ENCODE measurements around the gene ACTR3. TPM values are rescaled to one million over a fixed set of nuclear protein-coding genes. Genes with fewer than 3 reads are reported as not detected.

ACTR3 gene
- total and polyA plus RNA-seq, 7 donors, result 34.3 to 113 (median 88.1) TPM

DNA sequence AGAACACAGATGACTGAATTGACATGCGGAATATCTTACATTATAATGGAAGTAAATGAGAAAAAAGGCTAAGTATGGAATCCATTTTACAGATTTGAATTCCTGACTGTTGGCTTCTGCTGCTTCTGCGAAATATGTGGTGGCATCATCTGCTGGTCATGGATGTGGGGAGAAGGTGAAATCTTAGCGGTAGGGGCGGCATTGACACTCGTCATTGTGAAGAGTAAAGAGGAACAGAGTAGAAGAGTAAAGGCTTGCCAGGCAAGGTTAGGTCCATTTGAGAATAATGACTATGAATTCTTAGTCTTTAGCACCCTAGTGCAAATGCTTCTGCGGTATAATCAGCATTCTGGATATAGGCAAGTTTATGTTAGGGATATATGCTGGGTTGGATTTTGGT, 32.4 kb downstream of the ACTR3 start:
- Histone ChIP-seq H3K27me3 (ENCODE audit: insufficient read depth in 3 of 3, low read length in 2 of 3) (no peaks in the 10 kb centered on the region), H3K36me3 (ENCODE audit: insufficient read depth in 1 of 2, low read depth in 1 of 2) (peaks cover 0 to 63% of the 10 kb centered on the region in 2 donors)

DNA sequence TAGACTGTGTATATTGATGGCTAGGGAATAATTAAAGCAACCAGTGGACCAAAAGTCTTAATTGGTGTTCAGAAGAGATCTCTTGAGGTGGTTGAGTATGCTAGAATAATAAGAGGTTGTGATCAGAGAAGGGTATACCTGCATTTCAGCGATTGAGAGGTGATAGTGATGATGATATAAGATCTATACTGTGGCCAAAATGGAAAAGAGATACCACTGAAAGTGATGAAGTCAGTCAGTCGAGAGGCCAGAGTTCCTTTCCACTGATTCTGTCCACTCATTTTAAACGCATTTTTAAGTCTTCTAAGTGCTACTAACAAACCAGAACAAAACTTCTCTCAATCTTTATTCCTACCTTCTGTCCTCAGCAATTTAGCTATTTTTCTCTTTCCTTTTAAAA, 32.9 kb downstream of the ACTR3 start:
- intact Hi-C loops (cut with DNase I), result no loop called here

More for the DNA sequence above, 32.4 kb downstream of the ACTR3 start:
- intact Hi-C loops (cut with DNase I), result no loop called here
- no peak for ATAC-seq
- DNase-seq, result no peak
- Histone ChIP-seq H3K4me1 (no peaks in the 10 kb centered on the region), H3K27ac (no peak overlapping the region), H3K9me3 (no peaks in the 10 kb centered on the region), H3K4me3 (no peak overlapping the region)
- WGBS, 3 donors, result 95 to 97% (median 97%) methylated on average over 6 of the region's 6 CpGs
- TF ChIP-seq, protein P1, sequence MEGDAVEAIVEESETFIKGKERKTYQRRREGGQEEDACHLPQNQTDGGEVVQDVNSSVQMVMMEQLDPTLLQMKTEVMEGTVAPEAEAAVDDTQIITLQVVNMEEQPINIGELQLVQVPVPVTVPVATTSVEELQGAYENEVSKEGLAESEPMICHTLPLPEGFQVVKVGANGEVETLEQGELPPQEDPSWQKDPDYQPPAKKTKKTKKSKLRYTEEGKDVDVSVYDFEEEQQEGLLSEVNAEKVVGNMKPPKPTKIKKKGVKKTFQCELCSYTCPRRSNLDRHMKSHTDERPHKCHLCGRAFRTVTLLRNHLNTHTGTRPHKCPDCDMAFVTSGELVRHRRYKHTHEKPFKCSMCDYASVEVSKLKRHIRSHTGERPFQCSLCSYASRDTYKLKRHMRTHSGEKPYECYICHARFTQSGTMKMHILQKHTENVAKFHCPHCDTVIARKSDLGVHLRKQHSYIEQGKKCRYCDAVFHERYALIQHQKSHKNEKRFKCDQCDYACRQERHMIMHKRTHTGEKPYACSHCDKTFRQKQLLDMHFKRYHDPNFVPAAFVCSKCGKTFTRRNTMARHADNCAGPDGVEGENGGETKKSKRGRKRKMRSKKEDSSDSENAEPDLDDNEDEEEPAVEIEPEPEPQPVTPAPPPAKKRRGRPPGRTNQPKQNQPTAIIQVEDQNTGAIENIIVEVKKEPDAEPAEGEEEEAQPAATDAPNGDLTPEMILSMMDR (IDR thresholded peaks at IDR 0.05), result no peak

DNA sequence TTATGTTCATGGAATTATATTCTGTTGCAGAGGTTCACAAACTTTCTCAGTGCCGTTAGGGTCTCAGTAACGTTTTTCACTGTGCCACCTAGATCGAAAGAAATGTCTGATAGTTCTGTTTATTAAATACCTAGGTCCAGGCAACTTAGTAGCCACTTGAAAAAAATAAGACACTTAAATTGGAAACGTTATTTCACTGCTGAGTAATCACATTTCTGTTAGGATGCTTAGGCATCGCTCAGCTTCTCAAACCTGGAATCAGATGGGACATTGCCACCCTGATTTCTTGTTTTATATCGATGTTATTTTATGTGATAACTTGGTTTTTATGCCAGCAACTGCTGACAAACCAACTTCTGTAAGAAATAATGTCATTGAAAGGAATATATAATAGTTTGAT, 36.0 kb downstream of the ACTR3 start:
- no peaks in the 10 kb centered on the region for H3K27me3 ChIP-seq (ENCODE audit: insufficient read depth in 3 of 3, low read length in 2 of 3)
- intact Hi-C loops (cut with DNase I), result no loop called here
- no peak for DNase-seq
- no peak overlapping the region for H3K27ac ChIP-seq
- peaks cover 0 to 66% of the 10 kb centered on the region in 2 donors for H3K36me3 ChIP-seq (ENCODE audit: insufficient read depth in 1 of 2, low read depth in 1 of 2)
- WGBS, 3 donors, result 69 to 77% (median 72%) methylated on average over 6 of the region's 6 CpGs
- H3K4me1 ChIP-seq, result no peaks in the 10 kb centered on the region
- TF ChIP-seq, protein P1 (IDR thresholded peaks at IDR 0.05), result no peak
- no peak for ATAC-seq
- H3K9me3 ChIP-seq, result no peaks in the 10 kb centered on the region
- no peak overlapping the region for H3K4me3 ChIP-seq

More for the DNA sequence above, 32.9 kb downstream of the ACTR3 start:
- H3K27ac ChIP-seq, result no peak overlapping the region
- peaks cover 0 to 63% of the 10 kb centered on the region in 2 donors for H3K36me3 ChIP-seq (ENCODE audit: insufficient read depth in 1 of 2, low read depth in 1 of 2)
- 53 to 88% (median 83%) methylated on average over 3 of the region's 3 CpGs for WGBS, 3 donors
- H3K4me1 ChIP-seq, result no peaks in the 10 kb centered on the region
- no peak overlapping the region for H3K4me3 ChIP-seq
- H3K27me3 ChIP-seq (ENCODE audit: insufficient read depth in 3 of 3, low read length in 2 of 3), result no peaks in the 10 kb centered on the region
- ATAC-seq, result no peak
- H3K9me3 ChIP-seq, result no peaks in the 10 kb centered on the region
- DNase-seq, result no peak
- TF ChIP-seq, protein P1 (IDR thresholded peaks at IDR 0.05), result no peak

DNA sequence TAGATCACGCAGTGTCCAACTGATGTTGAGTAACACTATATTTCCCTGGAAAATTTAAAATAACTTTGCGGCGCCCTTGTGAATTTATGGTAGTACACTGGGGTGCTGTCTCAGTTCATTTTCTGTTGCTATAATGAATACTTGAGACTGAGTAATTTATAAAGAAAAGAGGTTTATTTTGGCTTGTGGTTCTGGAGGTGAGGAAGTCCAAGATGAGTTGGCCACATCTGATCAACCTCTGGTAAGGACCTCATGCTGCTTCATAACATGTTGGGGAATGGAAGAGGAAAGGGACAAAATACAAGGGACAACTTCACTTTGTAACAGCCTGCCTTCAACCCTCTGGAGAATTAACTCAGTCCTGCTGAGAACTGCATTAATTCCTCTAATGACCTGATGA, 36.4 kb downstream of the ACTR3 start:
- DNase-seq, result no peak
- TF ChIP-seq, protein P1 (IDR thresholded peaks at IDR 0.05), result no peak
- no peaks in the 10 kb centered on the region for H3K9me3 ChIP-seq
- H3K27me3 ChIP-seq (ENCODE audit: insufficient read depth in 3 of 3, low read length in 2 of 3), result no peaks in the 10 kb centered on the region
- ATAC-seq, result no peak
- H3K4me3 ChIP-seq, result no peak overlapping the region
- peaks cover 0 to 71% of the 10 kb centered on the region in 2 donors for H3K36me3 ChIP-seq (ENCODE audit: insufficient read depth in 1 of 2, low read depth in 1 of 2)
- H3K27ac ChIP-seq, result no peak overlapping the region
- H3K4me1 ChIP-seq, result no peaks in the 10 kb centered on the region
- WGBS, 3 donors, result 96 to 98% (median 98%) methylated on average over 3 of the region's 3 CpGs
- intact Hi-C loops (cut with DNase I), result no loop called here

DNA sequence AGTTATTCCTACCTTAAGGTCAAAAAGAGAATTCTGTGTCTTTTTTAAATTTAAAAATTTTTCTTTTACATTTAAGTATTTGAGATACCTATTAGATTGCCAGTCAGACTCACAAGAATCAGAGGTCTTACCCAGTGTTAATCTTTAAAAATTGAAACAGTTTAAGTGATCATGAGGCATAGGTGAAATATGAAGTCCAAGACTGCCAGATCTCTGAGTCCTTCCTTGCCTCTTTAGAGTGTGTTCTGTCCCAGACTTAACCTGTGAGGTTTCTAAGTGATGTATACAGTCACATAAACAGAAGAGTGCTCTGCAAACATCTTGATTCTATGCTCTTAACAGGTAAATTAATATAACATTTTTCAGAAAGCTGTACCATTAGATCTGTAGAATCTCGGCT, 40.6 kb downstream of the ACTR3 start:
- WGBS, 3 donors, result 82 to 94% (median 87%) methylated on average over 1 of the region's 1 CpG
- peaks cover 0 to 86% of the 10 kb centered on the region in 2 donors for H3K36me3 ChIP-seq (ENCODE audit: insufficient read depth in 1 of 2, low read depth in 1 of 2)

More for the DNA sequence above, 40.6 kb downstream of the ACTR3 start:
- intact Hi-C loops (cut with DNase I), result no loop called here
- Histone ChIP-seq H3K4me1 (no peaks in the 10 kb centered on the region), H3K9me3 (no peaks in the 10 kb centered on the region), H3K27me3 (ENCODE audit: insufficient read depth in 3 of 3, low read length in 2 of 3) (no peaks in the 10 kb centered on the region), H3K27ac (no peak overlapping the region), H3K4me3 (no peak overlapping the region)
- TF ChIP-seq, protein P1 (IDR thresholded peaks at IDR 0.05), result no peak
- ATAC-seq (no peak), DNase-seq (no peak)
